ENCODE results near the gene MCF2L.

- TF ChIP-seq EZH2 (IDR thresholded peaks at IDR 0.05; ENCODE audit: borderline replicate concordance, low read depth, low read length) (no peak), HES1 (IDR thresholded peaks at IDR 0.05; ENCODE audit: low read depth) (no peak), FOS (IDR thresholded peaks at IDR 0.05; ENCODE audit: extremely low read depth, insufficient read length) (no peak), TAF9B (IDR thresholded peaks at IDR 0.05; ENCODE audit: partially characterized antibody) (no peak), ZNF184 (CRISPR knock-in tag; IDR thresholded peaks at IDR 0.05) (no peak), MXD1 (CRISPR knock-in tag; IDR thresholded peaks at IDR 0.05; ENCODE audit: borderline replicate concordance, poor library complexity, severe bottlenecking) (no peak), SIN3A (IDR thresholded peaks at IDR 0.05; ENCODE audit: borderline replicate concordance in 2 of 2, control insufficient read depth in 1 of 2, low read depth in 2 of 2, low read length in 2 of 2) (no peak), SPI1 (IDR thresholded peaks at IDR 0.05; ENCODE audit: borderline replicate concordance, low read depth, low read length) (no peak), CHD7 (IDR thresholded peaks at IDR 0.05; ENCODE audit: low read depth, low read length) (no peak)
- TF ChIP-seq, protein P1, sequence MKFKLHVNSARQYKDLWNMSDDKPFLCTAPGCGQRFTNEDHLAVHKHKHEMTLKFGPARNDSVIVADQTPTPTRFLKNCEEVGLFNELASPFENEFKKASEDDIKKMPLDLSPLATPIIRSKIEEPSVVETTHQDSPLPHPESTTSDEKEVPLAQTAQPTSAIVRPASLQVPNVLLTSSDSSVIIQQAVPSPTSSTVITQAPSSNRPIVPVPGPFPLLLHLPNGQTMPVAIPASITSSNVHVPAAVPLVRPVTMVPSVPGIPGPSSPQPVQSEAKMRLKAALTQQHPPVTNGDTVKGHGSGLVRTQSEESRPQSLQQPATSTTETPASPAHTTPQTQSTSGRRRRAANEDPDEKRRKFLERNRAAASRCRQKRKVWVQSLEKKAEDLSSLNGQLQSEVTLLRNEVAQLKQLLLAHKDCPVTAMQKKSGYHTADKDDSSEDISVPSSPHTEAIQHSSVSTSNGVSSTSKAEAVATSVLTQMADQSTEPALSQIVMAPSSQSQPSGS (CRISPR knock-in tag; IDR thresholded peaks at IDR 0.05): no peak
Measured at GRCh38 chr13:113129480-113129879, 160.5 kb downstream of the MCF2L start.

Measured in K562 (cell line).